GM12891 (cell line): ENCODE results near the gene GPBAR1.

Experiments used
- PAX5 ChIP-seq: IDR thresholded peaks from 2 replicates; pipeline ENCODE4 v1.6.1; 2011; ENCODE audit warnings: low read length, moderate library complexity, mild to moderate bottlenecking; ENCODE audit not compliant: insufficient read depth, severe bottlenecking
- POLR2A ChIP-seq: IDR thresholded peaks from 2 replicates; pipeline ENCODE4 v1.6.1; 2011; ENCODE audit warnings: low read depth, low read length, control low read depth
- POLR2AphosphoS5 ChIP-seq: IDR thresholded peaks from 2 replicates; pipeline ENCODE4 v1.6.1; 2011; ENCODE audit warnings: low read depth, low read length, control low read depth
- SPI1 ChIP-seq: IDR thresholded peaks from 2 replicates; pipeline ENCODE4 v1.6.1; 2011; ENCODE audit warnings: low read depth, low read length, control low read depth
- TAF1 ChIP-seq: IDR thresholded peaks from 2 replicates; pipeline ENCODE4 v1.6.1; 2011; ENCODE audit warnings: low read depth, low read length, control low read depth

DNA sequence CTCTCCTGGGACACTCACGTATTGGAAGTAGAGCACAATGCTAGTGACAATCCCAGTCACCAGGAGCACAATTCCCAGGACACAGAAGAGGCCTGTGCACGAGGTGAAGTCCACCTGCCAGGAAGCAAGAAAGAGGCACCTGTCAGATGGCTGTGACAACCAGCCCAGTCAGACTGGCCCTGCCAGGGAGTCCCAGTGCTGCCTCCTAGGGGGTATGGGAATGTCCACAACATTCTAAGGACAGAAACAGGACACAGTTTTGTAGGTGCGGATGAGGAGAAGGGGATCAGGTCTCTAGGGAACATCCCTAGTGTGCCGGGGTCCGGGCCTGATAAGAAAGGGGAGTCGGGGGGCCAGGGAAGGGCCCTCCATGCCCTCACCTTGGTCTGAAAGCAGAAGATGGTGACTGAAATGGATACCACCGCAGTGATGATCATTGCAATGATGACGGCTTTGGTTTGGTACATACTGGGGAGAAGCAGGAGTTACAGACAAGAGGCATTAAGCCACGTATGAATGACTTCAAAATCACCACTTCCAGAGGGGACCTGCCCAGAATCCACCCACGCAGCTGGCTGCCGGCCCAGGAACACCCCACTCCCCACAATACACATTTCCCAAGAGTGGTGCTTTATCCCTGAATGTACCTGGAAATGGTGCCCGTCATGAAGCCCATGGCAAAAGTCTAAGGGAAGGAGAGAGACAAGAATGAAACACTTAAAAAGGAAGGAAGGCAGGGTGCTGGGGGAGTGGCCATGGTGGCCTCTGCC, 16.4 kb downstream of the GPBAR1 start:
- TF ChIP-seq POLR2A (no peak), TAF1 (no peak), POLR2AphosphoS5 (no peak), PAX5 (no peak), SPI1 (no peak)
